Measurements from ENCODE around the gene SP140. TPM values are rescaled to one million over a fixed set of nuclear protein-coding genes. Genes with fewer than 3 reads are reported as not detected.

Gene SP140
- polyA plus RNA-seq, 1 experiment, result 0.29 TPM

- TF ChIP-seq CTCF (IDR thresholded peaks at IDR 0.05; ENCODE audit: insufficient read depth, low read depth, low read length), result no peak
- DNase-seq (ENCODE audit: low read depth), result no peak
- CTCF ChIA-PET, result no interaction called here
- H3K36me3 ChIP-seq (ENCODE audit: control insufficient read depth, insufficient read depth, low read length), result peaks cover 20% of the 10 kb centered on the region
- POLR2A ChIA-PET, result no interaction called here
- no peak overlapping the region for H3K4me3 ChIP-seq (ENCODE audit: low read depth, low read length)
- H3K27me3 ChIP-seq (ENCODE audit: control insufficient read depth, insufficient read depth, low read length), result no peaks in the 10 kb centered on the region
Observed at GRCh38 chr2:230208576-230208975, 17.0 kb upstream of the SP140 start.

GRCh38 chr2:230209422-230210051, 16.0 kb upstream of the SP140 start:
- TF ChIP-seq CTCF (IDR thresholded peaks at IDR 0.05; ENCODE audit: insufficient read depth, low read depth, low read length), result no peak
- Histone ChIP-seq H3K4me3 (ENCODE audit: low read depth, low read length) (no peak overlapping the region), H3K36me3 (ENCODE audit: control insufficient read depth, insufficient read depth, low read length) (peaks cover 20% of the 10 kb centered on the region), H3K27me3 (ENCODE audit: control insufficient read depth, insufficient read depth, low read length) (no peaks in the 10 kb centered on the region)
- ChIA-PET POLR2A (no interaction called here), CTCF (no interaction called here)
- DNase-seq (ENCODE audit: low read depth), result no peak

GRCh38 chr2:230216489-230216888, 9.0 kb upstream of the SP140 start:
- TF ChIP-seq CTCF (IDR thresholded peaks at IDR 0.05; ENCODE audit: insufficient read depth, low read depth, low read length), result no peak
- H3K36me3 ChIP-seq (ENCODE audit: control insufficient read depth, insufficient read depth, low read length), result peaks cover 11% of the 10 kb centered on the region
- ChIA-PET POLR2A (no interaction called here), CTCF (interaction anchor here (1.0 to 1.7 kb wide), 2 partner anchors 9 to 57 kb away, joined by 3 to 4 read pairs; no protein-coding TSS in a partner anchor)
- H3K27me3 ChIP-seq (ENCODE audit: control insufficient read depth, insufficient read depth, low read length), result no peaks in the 10 kb centered on the region
- DNase-seq (ENCODE audit: low read depth), result no peak
- H3K4me3 ChIP-seq (ENCODE audit: low read depth, low read length), result no peak overlapping the region

- TF ChIP-seq CTCF (IDR thresholded peaks at IDR 0.05; ENCODE audit: insufficient read depth, low read depth, low read length), result no peak
- CTCF ChIA-PET, result interaction anchor here (1.7 kb wide), 1 partner anchor 10 kb away, joined by 4 read pairs; no protein-coding TSS in a partner anchor
- Histone ChIP-seq H3K4me3 (ENCODE audit: low read depth, low read length) (no peak overlapping the region), H3K36me3 (ENCODE audit: control insufficient read depth, insufficient read depth, low read length) (peaks cover 7% of the 10 kb centered on the region), H3K27me3 (ENCODE audit: control insufficient read depth, insufficient read depth, low read length) (no peaks in the 10 kb centered on the region)
- POLR2A ChIA-PET, result no interaction called here
- DNase-seq (ENCODE audit: low read depth), result no peak
Observed at GRCh38 chr2:230217424-230217823, 8.1 kb upstream of the SP140 start.

GRCh38 chr2:230218421-230218820, 7.1 kb upstream of the SP140 start:
- ChIA-PET POLR2A (no interaction called here), CTCF (no interaction called here)
- Histone ChIP-seq H3K36me3 (ENCODE audit: control insufficient read depth, insufficient read depth, low read length) (peaks cover 1% of the 10 kb centered on the region), H3K27me3 (ENCODE audit: control insufficient read depth, insufficient read depth, low read length) (no peaks in the 10 kb centered on the region), H3K4me3 (ENCODE audit: low read depth, low read length) (no peak overlapping the region)
- TF ChIP-seq CTCF (IDR thresholded peaks at IDR 0.05; ENCODE audit: insufficient read depth, low read depth, low read length), result no peak
- DNase-seq (ENCODE audit: low read depth), result no peak
